ENCODE data around the gene PLA2G4A. TPM values are rescaled to one million over a fixed set of nuclear protein-coding genes. Genes with fewer than 3 reads are reported as not detected.

The PLA2G4A gene
- total RNA-seq, 1 experiment from 2014 or later, result 0.39 TPM

DNA sequence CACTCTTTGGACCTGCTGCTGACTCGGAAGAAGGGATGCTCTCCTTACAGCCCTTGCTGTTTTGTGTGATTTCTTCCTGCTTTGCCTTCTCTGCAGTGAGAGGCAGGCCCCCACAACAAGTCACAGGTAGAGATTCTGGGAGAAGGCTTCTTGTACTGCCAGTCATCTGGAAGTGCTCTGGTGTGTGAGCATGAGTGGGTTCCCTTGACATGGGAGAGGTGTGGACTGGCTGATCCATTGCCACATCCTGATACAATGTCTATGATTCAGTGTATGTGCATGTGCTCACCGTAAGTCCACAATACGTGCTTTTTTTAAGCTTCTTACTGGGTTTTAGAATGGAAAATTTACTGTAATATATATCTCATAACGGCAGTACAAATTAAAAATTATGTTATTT, 46.0 kb upstream of the PLA2G4A start:
- Histone ChIP-seq H3K9ac (ENCODE audit: extremely low read depth, insufficient read length, low read length) (no peak overlapping the region), H2BK120ac (ENCODE audit: low read depth, low read length, poor library complexity, severe bottlenecking) (no peak overlapping the region), H3K23ac (ENCODE audit: insufficient read length, low read depth, low read length) (no peak overlapping the region), H4K91ac (ENCODE audit: insufficient read length, low read depth, low read length) (no peak overlapping the region), H4K8ac (replicated peaks; ENCODE audit: insufficient read length, low read depth, low read length) (no peak overlapping the region), H3K18ac (ENCODE audit: insufficient read length, low read depth, low read length) (no peak overlapping the region), H3K79me1 (ENCODE audit: insufficient read depth, low read depth, low read length, poor library complexity, severe bottlenecking) (no peaks in the 10 kb centered on the region), H3K9me3 (ENCODE audit: control insufficient read depth, low read depth, low read length) (no peaks in the 10 kb centered on the region), H3K27me3 (ENCODE audit: insufficient read depth, low read length) (no peaks in the 10 kb centered on the region), H3K4me2 (ENCODE audit: insufficient read depth, insufficient read length, low read length) (no peak overlapping the region), H2AK5ac (ENCODE audit: insufficient read length, low read length) (no peak overlapping the region), H4K5ac (ENCODE audit: insufficient read length, low read depth, low read length) (no peak overlapping the region), H3K56ac (ENCODE audit: insufficient read length, low read depth, low read length) (no peak overlapping the region), H3K4me1 (ENCODE audit: insufficient read depth, low read length) (no peaks in the 10 kb centered on the region), H4K20me1 (ENCODE audit: control insufficient read depth, insufficient read depth, insufficient read length) (no peaks in the 10 kb centered on the region), H2BK20ac (ENCODE audit: low read depth, low read length, poor library complexity, severe bottlenecking) (no peak overlapping the region), H3K79me2 (ENCODE audit: insufficient read depth, low read length) (no peaks in the 10 kb centered on the region), H3K4ac (ENCODE audit: low read depth, low read length) (no peak overlapping the region), H2BK15ac (ENCODE audit: low read depth, low read length) (no peak overlapping the region), H2AFZ (ENCODE audit: low read length) (no peak overlapping the region), H3T11ph (ENCODE audit: low read length) (no peak overlapping the region), H3K23me2 (ENCODE audit: insufficient read length, low read depth, low read length, poor library complexity, severe bottlenecking) (no peaks in the 10 kb centered on the region), H3K27ac (ENCODE audit: insufficient read length, low read depth, low read length) (no peak overlapping the region), H2BK12ac (ENCODE audit: insufficient read length, low read depth, low read length) (no peak overlapping the region), H3K14ac (ENCODE audit: insufficient read depth, low read length) (no peak overlapping the region), H2BK5ac (ENCODE audit: insufficient read length, low read length) (no peak overlapping the region)
- no peaks in the 10 kb centered on the region for H3K27me3 Mint-ChIP-seq (ENCODE audit: low read depth)
- H3K4me3 Mint-ChIP-seq, result no peak overlapping the region
- H3K9me3 Mint-ChIP-seq, result no peaks in the 10 kb centered on the region
- H3K27ac Mint-ChIP-seq, result no peak overlapping the region
- H3K36me3 Mint-ChIP-seq (ENCODE audit: insufficient read depth in 1 of 3, low read depth in 3 of 3), result no peaks in the 10 kb centered on the region
- WGBS (ENCODE audit: extremely low coverage, insufficient read length, low lambda C conversion rate), result no CpG with 5 or more reads among the region's 4 CpGs
- TF ChIP-seq CTCF (conservative IDR thresholded peaks at IDR 0.05), result no peak
- DNase-seq, result no peak
- H3K4me1 Mint-ChIP-seq, result no peaks in the 10 kb centered on the region
